Measurements from ENCODE around the gene MED12L.

DNA sequence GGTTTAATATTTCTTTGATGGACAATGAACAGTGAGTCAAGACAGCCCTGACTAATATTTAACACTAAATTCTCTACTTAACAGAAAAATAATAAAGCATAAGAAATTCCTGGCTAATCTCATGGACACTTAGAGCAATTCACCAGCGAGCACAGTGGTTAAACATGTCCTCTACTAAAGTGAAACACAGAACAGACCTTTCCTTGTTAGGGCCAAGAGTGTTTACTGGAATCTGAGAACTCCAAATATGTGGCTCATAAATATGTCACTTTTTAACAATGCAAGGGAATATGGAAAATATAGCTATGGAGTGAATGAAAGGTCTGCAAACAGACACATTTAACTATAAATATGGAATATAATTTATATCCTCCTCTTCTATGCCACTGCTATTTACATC is 394.0 kb downstream of the MED12L start:
- no peak for TF ChIP-seq POLR2A (IDR thresholded peaks at IDR 0.05)
- TF ChIP-seq CTCF (IDR thresholded peaks at IDR 0.05), result no peak

All from thyroid gland (tissue), 4 donors.